GDM1 (cell line): ENCODE measurements around the gene KMT2C.
"Not testable (repeated sequence)": the region's sequence is repeated elsewhere in the genome, so short reads cannot be mapped to it uniquely, and the experiment has no call there.

Experiments used
- DNase-seq: peaks from one replicate; lab custom pipeline; 2025; lab: John Stamatoyannopoulos, UW

The KMT2C gene

GRCh38 chr7:152355474-152356057 is 80.2 kb downstream of the KMT2C start:
- DNase-seq: no peak

- DNase-seq: no peak
These were observed 81.7 kb downstream of the KMT2C start for GRCh38 chr7:152354061-152354460.

GRCh38 chr7:152353281-152353680 is 82.5 kb downstream of the KMT2C start:
- not testable (repeated sequence) for DNase-seq

- not testable (repeated sequence) for DNase-seq
These were observed 84.1 kb downstream of the KMT2C start for GRCh38 chr7:152351747-152352146.

GRCh38 chr7:152351168-152351567 is 84.6 kb downstream of the KMT2C start:
- DNase-seq: no peak

GRCh38 chr7:152347888-152348287 is 87.9 kb downstream of the KMT2C start:
- DNase-seq: no peak

- no peak for DNase-seq
These were observed 91.5 kb downstream of the KMT2C start for GRCh38 chr7:152344253-152344652.

- no peak for DNase-seq
These were observed 93.0 kb downstream of the KMT2C start for GRCh38 chr7:152342796-152343195.

- DNase-seq: no peak
These were observed 93.9 kb downstream of the KMT2C start for GRCh38 chr7:152341914-152342236.

GRCh38 chr7:152341039-152341913 is 94.5 kb downstream of the KMT2C start:
- DNase-seq: peak; percentile 3

GRCh38 chr7:152340161-152340560 is 95.6 kb downstream of the KMT2C start:
- no peak for DNase-seq

GRCh38 chr7:152338561-152338960 is 97.2 kb downstream of the KMT2C start:
- DNase-seq: no peak

- DNase-seq: peak; percentile 21
These were observed 98.9 kb downstream of the KMT2C start for GRCh38 chr7:152336754-152337368.

- no peak for DNase-seq
These were observed 99.8 kb downstream of the KMT2C start for GRCh38 chr7:152335900-152336571.

GRCh38 chr7:152333134-152333533 is 102.7 kb downstream of the KMT2C start:
- DNase-seq: no peak

GRCh38 chr7:152330827-152331226 is 105.0 kb downstream of the KMT2C start:
- DNase-seq: no peak

- DNase-seq: no peak
These were observed 106.3 kb downstream of the KMT2C start for GRCh38 chr7:152329469-152329868.

GRCh38 chr7:152328234-152328633 is 107.6 kb downstream of the KMT2C start:
- no peak for DNase-seq

- DNase-seq: no peak
These were observed 120.0 kb downstream of the KMT2C start for GRCh38 chr7:152315845-152316244.

GRCh38 chr7:152313831-152314604 is 121.8 kb downstream of the KMT2C start:
- DNase-seq: no peak

GRCh38 chr7:152313217-152313616 is 122.6 kb downstream of the KMT2C start:
- DNase-seq: no peak

- no peak for DNase-seq
These were observed 123.5 kb downstream of the KMT2C start for GRCh38 chr7:152312316-152312715.
